Ovary (tissue), 3 donors: ENCODE results near the gene FOXL3.

Source experiments
- CTCF ChIP-seq, 3 donors: fragments of 450-650 bp in 2 of 3; fragments of 200-600 bp in 1 of 3; IDR thresholded peaks; one replicate each; pipeline versions ENCODE4 v1.5.1 to v1.8.0; 2016 to 2022; ENCODE audit warnings: antibody characterized with exemption in 3 of 3, mild to moderate bottlenecking in 1 of 3
- EP300 ChIP-seq: sonication (generic); formaldehyde crosslinking; IDR thresholded peaks from one replicate; pipeline ENCODE4 v1.6.1; 2017; ENCODE audit warnings: antibody characterized with exemption
- POLR2A ChIP-seq: fragments of 450-650 bp; IDR thresholded peaks from one replicate; pipeline ENCODE4 v1.6.1; 2017; ENCODE audit warnings: antibody characterized with exemption, mild to moderate bottlenecking, moderate library complexity
- donor health status: DM: no; HTN: no; CAD: no.

GRCh38 chr7:262251-262572 is 27.8 kb upstream of the FOXL3 start:
- TF ChIP-seq CTCF (IDR thresholded peaks at IDR 0.05) (no peak), POLR2A (no peak), EP300 (no peak)
